Measurements from ENCODE around the gene NTN3.

- TF ChIP-seq CTCF (IDR thresholded peaks at IDR 0.05; ENCODE audit: low read length) (no peak), EZH2 (optimal IDR thresholded peaks at IDR 0.05; ENCODE audit: low read depth, low read length) (no peak)
Measured at GRCh38 chr16:2498531-2499253, 27.6 kb downstream of the NTN3 start.

Data from MM.1S (cell line).